Ishikawa (cell line): ENCODE measurements around the gene TBCD.

Experiments used
- EP300 ChIP-seq: IDR thresholded peaks from 2 replicates; pipeline ENCODE4 v1.6.1; 2012; ENCODE audit warnings: borderline replicate concordance
- FOXM1 ChIP-seq: IDR thresholded peaks from 2 replicates; pipeline ENCODE4 v1.6.1; 2012; ENCODE audit warnings: low read depth, borderline replicate concordance
- NFIC ChIP-seq: IDR thresholded peaks from 2 replicates; pipeline ENCODE4 v1.6.1; 2012
- REST ChIP-seq: IDR thresholded peaks from 2 replicates; pipeline ENCODE4 v1.6.1; 2012; ENCODE audit warnings: low read depth, mild to moderate bottlenecking
- TCF12 ChIP-seq: IDR thresholded peaks from 2 replicates; pipeline ENCODE4 v1.6.1; 2012; ENCODE audit warnings: low read depth

GRCh38 chr17:82927311-82927660 lies 175.4 kb downstream of the TBCD start:
- TF ChIP-seq REST, result no peak
- TF ChIP-seq FOXM1, result no peak
- TF ChIP-seq NFIC, result no peak
- TF ChIP-seq TCF12, result no peak
- TF ChIP-seq EP300, result no peak
